GM18499 (cell line): ENCODE results near the gene ARHGAP22.

ENCODE experiments used
- ATAC-seq: cut with Tn5 transposase; IDR thresholded peaks from one replicate; pipeline ENCODE4 v1.9.1; 2021; ENCODE audit warnings: moderate number of reproducible peaks; ENCODE audit not compliant: insufficient read depth, unreplicated experiment

ARHGAP22 gene

GRCh38 chr10:48470115-48470892 lies 134.6 kb downstream of the ARHGAP22 start:
- ATAC-seq: no peak

- no peak for ATAC-seq
Observed at GRCh38 chr10:48469516-48470020, 135.3 kb downstream of the ARHGAP22 start.

GRCh38 chr10:48468866-48469511 lies 135.9 kb downstream of the ARHGAP22 start:
- ATAC-seq: no peak

GRCh38 chr10:48468130-48468790 lies 136.6 kb downstream of the ARHGAP22 start:
- ATAC-seq: no peak

- no peak for ATAC-seq
Observed at GRCh38 chr10:48467669-48468068, 137.2 kb downstream of the ARHGAP22 start.

- no peak for ATAC-seq
Observed at GRCh38 chr10:48466611-48467240, 138.1 kb downstream of the ARHGAP22 start.

GRCh38 chr10:48465860-48466521 lies 138.9 kb downstream of the ARHGAP22 start:
- ATAC-seq: no peak

GRCh38 chr10:48464871-48465736 lies 139.8 kb downstream of the ARHGAP22 start:
- no peak for ATAC-seq

GRCh38 chr10:48464121-48464870 lies 140.6 kb downstream of the ARHGAP22 start:
- ATAC-seq: no peak

GRCh38 chr10:48463318-48464003 lies 141.4 kb downstream of the ARHGAP22 start:
- no peak for ATAC-seq

GRCh38 chr10:48462482-48463020 lies 142.3 kb downstream of the ARHGAP22 start:
- no peak for ATAC-seq

- ATAC-seq: no peak
Observed at GRCh38 chr10:48461623-48462481, 143.0 kb downstream of the ARHGAP22 start.

GRCh38 chr10:48460182-48460581 lies 144.7 kb downstream of the ARHGAP22 start:
- ATAC-seq: no peak

- ATAC-seq: no peak
Observed at GRCh38 chr10:48459270-48460150, 145.4 kb downstream of the ARHGAP22 start.

GRCh38 chr10:48458662-48459048 lies 146.2 kb downstream of the ARHGAP22 start:
- ATAC-seq: no peak
